H9 (cell line): ENCODE results near the gene SSTR5. TPM values are rescaled to one million over a fixed set of nuclear protein-coding genes. Genes with fewer than 3 reads are reported as not detected.

Experiments used
- DNase-seq: peaks from one replicate; pipeline ENCODE4 v3.0.0-alpha.2; 2017
- H2AFZ ChIP-seq: one replicate; pipeline ENCODE4 v1.6.1; 2013; ENCODE audit warnings: mild to moderate bottlenecking, low read length, control low read depth, moderate library complexity
- H2AK5ac ChIP-seq: 2 replicates; pipeline ENCODE4 v1.6.1; 2013; ENCODE audit warnings: low read length, control low read depth, mixed read lengths; ENCODE audit not compliant: insufficient read length
- H2BK120ac ChIP-seq: one replicate; pipeline ENCODE4 v1.6.1; 2013; ENCODE audit warnings: low read depth, mild to moderate bottlenecking, low read length, control low read depth, inconsistent platforms; ENCODE audit not compliant: poor library complexity, severe bottlenecking
- H2BK12ac ChIP-seq: 2 replicates; pipeline ENCODE4 v1.6.1; 2013; ENCODE audit warnings: low read length, control low read depth, mixed read lengths, low read depth; ENCODE audit not compliant: insufficient read length
- H2BK15ac ChIP-seq: 2 replicates; pipeline ENCODE4 v1.6.1; 2013; ENCODE audit warnings: low read depth, low read length, control low read depth
- H2BK20ac ChIP-seq: one replicate; pipeline ENCODE4 v1.6.1; 2013; ENCODE audit warnings: low read depth, mild to moderate bottlenecking, low read length, control low read depth, inconsistent platforms; ENCODE audit not compliant: poor library complexity, severe bottlenecking
- H2BK5ac ChIP-seq: 2 replicates; pipeline ENCODE4 v1.6.1; 2013; ENCODE audit warnings: low read length, control low read depth, mixed read lengths; ENCODE audit not compliant: insufficient read length
- H3K14ac ChIP-seq: 2 replicates; pipeline ENCODE4 v1.6.1; 2013; ENCODE audit warnings: low read length, control low read depth; ENCODE audit not compliant: insufficient read depth
- H3K18ac ChIP-seq: 2 replicates; pipeline ENCODE4 v1.6.1; 2013; ENCODE audit warnings: low read depth, mild to moderate bottlenecking, mixed read lengths, low read length, control low read depth; ENCODE audit not compliant: insufficient read length
- H3K23ac ChIP-seq: 2 replicates; pipeline ENCODE4 v1.6.1; 2013; ENCODE audit warnings: low read length, control low read depth, mixed read lengths, low read depth; ENCODE audit not compliant: insufficient read length
- H3K23me2 ChIP-seq: 2 replicates; pipeline ENCODE4 v1.6.1; 2013; ENCODE audit warnings: low read depth, mild to moderate bottlenecking, mixed read lengths, low read length, control low read depth; ENCODE audit not compliant: insufficient read length, poor library complexity, severe bottlenecking
- H3K27ac ChIP-seq: 2 replicates; pipeline ENCODE4 v1.5.1; 2013; ENCODE audit warnings: low read length, control low read depth, mixed read lengths, low read depth; ENCODE audit not compliant: insufficient read length
- H3K27me3 ChIP-seq: 2 replicates; pipeline ENCODE4 v1.6.1; 2013; ENCODE audit warnings: low read length, control low read depth, inconsistent platforms; ENCODE audit not compliant: insufficient read depth
- H3K4ac ChIP-seq: 2 replicates; pipeline ENCODE4 v1.6.1; 2013; ENCODE audit warnings: low read depth, mild to moderate bottlenecking, control low read depth, inconsistent platforms, low read length, moderate library complexity
- H3K4me1 ChIP-seq: 2 replicates; pipeline ENCODE4 v1.6.1; 2013; ENCODE audit warnings: low read length, control low read depth, inconsistent platforms; ENCODE audit not compliant: insufficient read depth
- H3K4me2 ChIP-seq: 2 replicates; pipeline ENCODE4 v1.6.1; 2013; ENCODE audit warnings: low read length, control low read depth, mixed read lengths; ENCODE audit not compliant: insufficient read length, insufficient read depth
- H3K56ac ChIP-seq: 2 replicates; pipeline ENCODE4 v1.6.1; 2013; ENCODE audit warnings: low read depth, mild to moderate bottlenecking, mixed read lengths, low read length, control low read depth; ENCODE audit not compliant: insufficient read length
- H3K79me1 ChIP-seq: 2 replicates; pipeline ENCODE4 v1.6.1; 2013; ENCODE audit warnings: low read depth, mild to moderate bottlenecking, moderate library complexity, low read length, control low read depth, inconsistent platforms; ENCODE audit not compliant: insufficient read depth, poor library complexity, severe bottlenecking
- H3K79me2 ChIP-seq: 2 replicates; pipeline ENCODE4 v1.6.1; 2013; ENCODE audit warnings: low read length, control low read depth, inconsistent platforms; ENCODE audit not compliant: insufficient read depth
- H3K9ac ChIP-seq: 2 replicates; pipeline ENCODE4 v1.6.1; 2013; ENCODE audit warnings: low read length, control low read depth, mixed read lengths; ENCODE audit not compliant: insufficient read length; ENCODE audit errors: extremely low read depth
- H3K9me3 ChIP-seq: one replicate; pipeline ENCODE4 v1.6.1; 2013; ENCODE audit warnings: low read depth, low read length, inconsistent platforms; ENCODE audit not compliant: control insufficient read depth
- H3T11ph ChIP-seq: one replicate; pipeline ENCODE4 v1.6.1; 2013; ENCODE audit warnings: mild to moderate bottlenecking, low read length, control low read depth, inconsistent platforms
- H4K20me1 ChIP-seq: one replicate; pipeline ENCODE4 v1.6.1; 2013; ENCODE audit not compliant: control insufficient read depth, insufficient read length, insufficient read depth
- H4K5ac ChIP-seq: 2 replicates; pipeline ENCODE4 v1.6.1; 2013; ENCODE audit warnings: low read depth, mild to moderate bottlenecking, mixed read lengths, low read length, control low read depth; ENCODE audit not compliant: insufficient read length
- H4K8ac ChIP-seq: replicated peaks from 2 replicates; pipeline ENCODE4 v1.6.1; 2013; ENCODE audit warnings: low read length, control low read depth, mixed read lengths, low read depth; ENCODE audit not compliant: insufficient read length
- H4K91ac ChIP-seq: 2 replicates; pipeline ENCODE4 v1.6.1; 2013; ENCODE audit warnings: low read depth, mild to moderate bottlenecking, moderate library complexity, mixed read lengths, low read length, control low read depth; ENCODE audit not compliant: insufficient read length
- H3K27ac Mint-ChIP-seq, 3 experiments: 2 replicates in 2 of 3; 3 replicates in 1 of 3; pipeline ENCODE4 v1.8.0; 2020 to 2021; ENCODE audit warnings: mixed read lengths in 3 of 3, mild to moderate bottlenecking in 1 of 3, moderate library complexity in 1 of 3
- H3K27me3 Mint-ChIP-seq: 2 replicates; pipeline ENCODE4 v1.8.0; 2021; ENCODE audit warnings: low read depth, mild to moderate bottlenecking, moderate library complexity, mixed read lengths
- H3K36me3 Mint-ChIP-seq, 3 experiments: 2 replicates in 2 of 3; 3 replicates in 1 of 3; pipeline ENCODE4 v1.8.0; 2020 to 2021; ENCODE audit warnings: low read depth in 3 of 3, mixed read lengths in 3 of 3; ENCODE audit not compliant: insufficient read depth in 1 of 3
- H3K4me1 Mint-ChIP-seq, 2 experiments: 2 replicates each; pipeline ENCODE4 v1.8.0; 2020; ENCODE audit warnings: mixed read lengths in 2 of 2
- H3K4me3 Mint-ChIP-seq, 2 experiments: 2 replicates in 1 of 2; 3 replicates in 1 of 2; pipeline ENCODE4 v1.8.0; 2020 to 2021; ENCODE audit warnings: mild to moderate bottlenecking in 2 of 2, mixed read lengths in 2 of 2, moderate library complexity in 1 of 2
- H3K9me3 Mint-ChIP-seq, 2 experiments: 2 replicates in 1 of 2; 3 replicates in 1 of 2; pipeline ENCODE4 v1.8.0; 2020; ENCODE audit warnings: mild to moderate bottlenecking in 2 of 2, mixed read lengths in 2 of 2, moderate library complexity in 1 of 2
- WGBS: extraction: QIAGEN DNeasy Blood & Tissue Kit; methylation state at CpG from one replicate; pipeline ENCODE4 v1.1.7; 2013; ENCODE audit warnings: missing lambda C conversion rate, low lambda C conversion rate, mixed read lengths; ENCODE audit not compliant: insufficient read length; ENCODE audit errors: extremely low coverage; 5-methylcytosine and 5-hydroxymethylcytosine counted together
- total RNA-seq: library from RNA; stranded (reverse); gene quantifications from 2 replicates; pipeline ENCODE4 v1.2.1, GENCODE V29; 2021
- TF ChIP-seq, protein P1 (sequence below): fragments of 200-600 bp; sonication (generic); conservative IDR thresholded peaks from 3 replicates; pipeline ENCODE4 v1.8.0; 2021; ENCODE audit warnings: antibody characterized with exemption, mild to moderate bottlenecking

SSTR5 gene
- total RNA-seq, 1 experiment from 2014 or later, result 0.22 TPM

DNA sequence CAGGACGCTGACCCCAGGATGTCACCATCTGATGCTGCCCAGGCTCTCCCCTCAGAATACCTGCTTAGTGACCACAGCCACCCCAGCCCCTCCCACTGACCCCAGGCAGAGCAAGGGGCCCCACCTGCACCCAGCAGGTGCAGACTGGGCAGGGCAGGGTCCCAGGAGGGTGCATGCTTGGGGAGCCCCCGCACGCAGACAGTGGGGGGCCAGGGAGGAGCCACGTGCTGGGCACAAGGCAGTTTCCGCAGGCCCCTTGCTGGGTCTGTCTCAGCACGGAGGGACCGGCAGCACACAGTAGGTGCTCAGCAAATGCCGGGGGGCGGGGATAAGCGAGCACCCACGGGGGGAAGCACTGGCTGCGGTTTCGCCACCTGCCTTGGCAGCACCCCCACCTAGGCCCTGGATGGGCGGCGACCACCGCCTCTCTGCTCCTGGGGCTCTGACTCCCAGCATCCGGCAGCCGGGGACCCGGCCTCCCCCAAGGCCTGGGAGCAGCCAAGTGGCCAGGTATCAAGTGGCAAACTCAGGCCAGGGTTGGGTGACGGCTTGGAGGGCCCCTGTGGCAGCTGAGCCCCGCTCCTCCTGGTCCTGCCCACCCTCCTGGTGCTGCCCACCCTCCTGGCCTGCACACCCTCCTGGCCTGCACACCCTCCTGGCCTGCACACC, 18.7 kb upstream of the SSTR5 start:
- no peaks in the 10 kb centered on the region for H4K20me1 ChIP-seq
- no peak overlapping the region for H2BK15ac ChIP-seq
- Mint-ChIP-seq H3K4me1 (0 out of 4 replicates have a peak, but pooled peaks cover 0 to 2% of the 10 kb centered on the region in 2 experiments), H3K36me3 (no peaks in the 10 kb centered on the region), H3K27me3 (peaks cover 10% of the 10 kb centered on the region), H3K9me3 (peaks cover 0 to under 1% of the 10 kb centered on the region in 2 experiments; a peak in 1 of 5 replicates), H3K27ac (no peak overlapping the region), H3K4me3 (no peak overlapping the region)
- H3T11ph ChIP-seq, result no peak overlapping the region
- DNase-seq, result no peak
- H3K27ac ChIP-seq, result no peak overlapping the region
- no peak overlapping the region for H4K8ac ChIP-seq
- TF ChIP-seq, protein P1, sequence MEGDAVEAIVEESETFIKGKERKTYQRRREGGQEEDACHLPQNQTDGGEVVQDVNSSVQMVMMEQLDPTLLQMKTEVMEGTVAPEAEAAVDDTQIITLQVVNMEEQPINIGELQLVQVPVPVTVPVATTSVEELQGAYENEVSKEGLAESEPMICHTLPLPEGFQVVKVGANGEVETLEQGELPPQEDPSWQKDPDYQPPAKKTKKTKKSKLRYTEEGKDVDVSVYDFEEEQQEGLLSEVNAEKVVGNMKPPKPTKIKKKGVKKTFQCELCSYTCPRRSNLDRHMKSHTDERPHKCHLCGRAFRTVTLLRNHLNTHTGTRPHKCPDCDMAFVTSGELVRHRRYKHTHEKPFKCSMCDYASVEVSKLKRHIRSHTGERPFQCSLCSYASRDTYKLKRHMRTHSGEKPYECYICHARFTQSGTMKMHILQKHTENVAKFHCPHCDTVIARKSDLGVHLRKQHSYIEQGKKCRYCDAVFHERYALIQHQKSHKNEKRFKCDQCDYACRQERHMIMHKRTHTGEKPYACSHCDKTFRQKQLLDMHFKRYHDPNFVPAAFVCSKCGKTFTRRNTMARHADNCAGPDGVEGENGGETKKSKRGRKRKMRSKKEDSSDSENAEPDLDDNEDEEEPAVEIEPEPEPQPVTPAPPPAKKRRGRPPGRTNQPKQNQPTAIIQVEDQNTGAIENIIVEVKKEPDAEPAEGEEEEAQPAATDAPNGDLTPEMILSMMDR, result no peak
- no peaks in the 10 kb centered on the region for H3K79me1 ChIP-seq
- H3K23ac ChIP-seq, result no peak overlapping the region
- H3K9me3 ChIP-seq, result no peaks in the 10 kb centered on the region
- H3K4me2 ChIP-seq, result no peak overlapping the region
- H2BK120ac ChIP-seq, result no peak overlapping the region
- no peaks in the 10 kb centered on the region for H3K4me1 ChIP-seq
- H3K4ac ChIP-seq, result no peak overlapping the region
- H3K79me2 ChIP-seq, result no peaks in the 10 kb centered on the region
- H2AFZ ChIP-seq, result no peak overlapping the region
- no peak overlapping the region for H3K18ac ChIP-seq
- no CpG with 5 or more reads among the region's 21 CpGs for WGBS
- H2BK5ac ChIP-seq, result no peak overlapping the region
- no peak overlapping the region for H2AK5ac ChIP-seq
- H2BK20ac ChIP-seq, result no peak overlapping the region
- H4K91ac ChIP-seq, result no peak overlapping the region
- H4K5ac ChIP-seq, result no peak overlapping the region
- no peaks in the 10 kb centered on the region for H3K27me3 ChIP-seq
- H3K56ac ChIP-seq, result no peak overlapping the region
- no peak overlapping the region for H3K9ac ChIP-seq
- H3K14ac ChIP-seq, result no peak overlapping the region; the same call in 1 of the 2 replicates
- H2BK12ac ChIP-seq, result no peak overlapping the region
- H3K23me2 ChIP-seq, result peaks cover under 1% of the 10 kb centered on the region
